Osteocyte (in vitro differentiated cells): ENCODE results near the gene PKD2. TPM values are rescaled to one million over a fixed set of nuclear protein-coding genes. Genes with fewer than 3 reads are reported as not detected.
"Not testable (repeated sequence)": the region's sequence is repeated elsewhere in the genome, so short reads cannot be mapped to it uniquely, and the experiment has no call there.

Experiments used
- DNase-seq: peaks from one replicate; pipeline ENCODE4 v3.0.0; 2021; ENCODE audit warnings: mixed read lengths; ENCODE audit not compliant: unreplicated experiment; ENCODE audit errors: extremely low spot score
- H3K27ac Mint-ChIP-seq: one replicate; pipeline ENCODE4 v1.8.0; 2021; ENCODE audit warnings: mild to moderate bottlenecking, mixed read lengths; ENCODE audit not compliant: unreplicated experiment
- H3K27me3 Mint-ChIP-seq: one replicate; pipeline ENCODE4 v1.8.0; 2021; ENCODE audit warnings: mixed read lengths; ENCODE audit not compliant: unreplicated experiment
- H3K36me3 Mint-ChIP-seq: one replicate; pipeline ENCODE4 v1.8.0; 2021; ENCODE audit warnings: mixed read lengths; ENCODE audit not compliant: unreplicated experiment
- H3K4me1 Mint-ChIP-seq: one replicate; pipeline ENCODE4 v1.8.0; 2021; ENCODE audit warnings: mixed read lengths; ENCODE audit not compliant: unreplicated experiment
- H3K4me3 Mint-ChIP-seq: one replicate; pipeline ENCODE4 v1.8.0; 2021; ENCODE audit warnings: mild to moderate bottlenecking, moderate library complexity, mixed read lengths; ENCODE audit not compliant: unreplicated experiment
- H3K9me3 Mint-ChIP-seq: one replicate; pipeline ENCODE4 v1.8.0; 2021; ENCODE audit warnings: mixed read lengths; ENCODE audit not compliant: unreplicated experiment
- total RNA-seq: library from RNA; stranded (reverse); gene quantifications from 2 replicates; pipeline ENCODE4 v1.2.1, GENCODE V29; 2021
- TF ChIP-seq, protein P1 (sequence below): fragments of 200-600 bp; sonication (generic); IDR thresholded peaks from 2 replicates; pipeline ENCODE4 v1.5.0; 2021; ENCODE audit warnings: antibody characterized with exemption, mild to moderate bottlenecking, moderate library complexity

Gene PKD2
- total RNA-seq, 1 donor from 2014 or later = 54.7 TPM

DNA sequence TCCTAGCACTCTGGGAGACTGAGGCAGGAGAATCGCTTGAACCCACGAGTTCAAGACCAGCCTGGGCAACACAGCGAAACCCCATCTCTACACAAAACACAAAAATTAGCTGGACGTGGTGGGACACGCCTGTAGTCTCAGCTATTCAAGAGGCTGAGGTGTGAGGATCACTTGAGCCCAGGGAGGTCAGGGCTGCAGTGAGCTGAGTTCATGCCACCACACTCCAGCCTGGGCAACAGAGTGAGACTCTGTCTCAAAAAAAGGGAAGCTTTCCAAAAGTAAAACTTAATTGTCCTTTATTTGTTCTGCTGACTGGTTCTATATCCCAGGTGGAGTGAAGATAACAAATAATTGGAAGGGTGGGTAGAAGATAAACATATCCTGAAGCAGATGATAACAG, 105.4 kb downstream of the PKD2 start:
- H3K27ac Mint-ChIP-seq = no peak overlapping the region
- DNase-seq = no peak
- no peak overlapping the region for H3K4me3 Mint-ChIP-seq
- peaks cover 1% of the 10 kb centered on the region for H3K4me1 Mint-ChIP-seq
- no peaks in the 10 kb centered on the region for H3K36me3 Mint-ChIP-seq
- H3K9me3 Mint-ChIP-seq = no peaks in the 10 kb centered on the region
- TF ChIP-seq, protein P1, sequence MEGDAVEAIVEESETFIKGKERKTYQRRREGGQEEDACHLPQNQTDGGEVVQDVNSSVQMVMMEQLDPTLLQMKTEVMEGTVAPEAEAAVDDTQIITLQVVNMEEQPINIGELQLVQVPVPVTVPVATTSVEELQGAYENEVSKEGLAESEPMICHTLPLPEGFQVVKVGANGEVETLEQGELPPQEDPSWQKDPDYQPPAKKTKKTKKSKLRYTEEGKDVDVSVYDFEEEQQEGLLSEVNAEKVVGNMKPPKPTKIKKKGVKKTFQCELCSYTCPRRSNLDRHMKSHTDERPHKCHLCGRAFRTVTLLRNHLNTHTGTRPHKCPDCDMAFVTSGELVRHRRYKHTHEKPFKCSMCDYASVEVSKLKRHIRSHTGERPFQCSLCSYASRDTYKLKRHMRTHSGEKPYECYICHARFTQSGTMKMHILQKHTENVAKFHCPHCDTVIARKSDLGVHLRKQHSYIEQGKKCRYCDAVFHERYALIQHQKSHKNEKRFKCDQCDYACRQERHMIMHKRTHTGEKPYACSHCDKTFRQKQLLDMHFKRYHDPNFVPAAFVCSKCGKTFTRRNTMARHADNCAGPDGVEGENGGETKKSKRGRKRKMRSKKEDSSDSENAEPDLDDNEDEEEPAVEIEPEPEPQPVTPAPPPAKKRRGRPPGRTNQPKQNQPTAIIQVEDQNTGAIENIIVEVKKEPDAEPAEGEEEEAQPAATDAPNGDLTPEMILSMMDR = no peak
- no peaks in the 10 kb centered on the region for H3K27me3 Mint-ChIP-seq

DNA sequence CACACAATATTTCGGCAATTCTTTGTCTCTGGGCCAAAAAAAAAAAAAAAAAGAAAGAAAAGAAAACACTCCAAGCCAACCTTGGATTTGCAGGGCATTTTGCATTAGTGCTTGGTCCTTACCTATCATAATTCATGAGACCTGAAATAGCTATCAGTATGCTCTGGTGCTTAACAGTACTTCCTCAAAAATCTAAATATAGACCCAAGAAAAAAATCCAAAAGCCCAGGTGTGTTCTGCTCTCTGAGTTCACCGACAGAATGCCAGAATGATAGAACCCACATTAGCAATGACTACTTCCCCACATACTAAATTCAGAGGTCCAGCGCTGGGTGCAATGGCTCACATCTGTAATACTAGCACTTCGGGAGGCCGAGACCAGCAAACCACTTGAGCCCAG, 108.2 kb downstream of the PKD2 start:
- H3K27ac Mint-ChIP-seq = no peak overlapping the region
- TF ChIP-seq, protein P1 = no peak
- no peaks in the 10 kb centered on the region for H3K4me1 Mint-ChIP-seq
- no peaks in the 10 kb centered on the region for H3K27me3 Mint-ChIP-seq
- H3K36me3 Mint-ChIP-seq = peaks cover 3% of the 10 kb centered on the region
- peaks cover 15% of the 10 kb centered on the region for H3K9me3 Mint-ChIP-seq
- no peak overlapping the region for H3K4me3 Mint-ChIP-seq
- DNase-seq = no peak

DNA sequence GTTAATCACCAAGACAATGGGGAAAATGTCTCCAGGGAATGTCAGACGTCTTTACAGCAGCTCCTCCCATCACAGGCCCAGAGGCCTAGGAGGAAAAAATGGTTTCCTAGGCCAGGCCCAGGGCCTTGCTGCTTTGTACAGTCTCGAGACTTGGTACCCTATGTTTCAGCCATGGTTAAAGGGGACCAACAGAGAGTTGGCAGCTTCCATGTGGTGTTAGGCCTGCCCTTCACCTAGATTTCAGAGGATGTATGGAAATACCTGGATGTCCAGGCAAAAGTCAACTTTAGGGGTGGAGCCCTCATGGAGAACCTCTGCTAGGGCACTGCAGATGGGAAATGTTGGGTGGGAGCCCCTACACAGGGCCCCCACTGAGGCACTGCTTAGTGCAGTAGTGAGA, 112.5 kb downstream of the PKD2 start:
- DNase-seq = no peak
- Mint-ChIP-seq H3K27me3 (no peaks in the 10 kb centered on the region), H3K9me3 (peaks cover 22% of the 10 kb centered on the region), H3K27ac (no peak overlapping the region), H3K36me3 (peaks cover 5% of the 10 kb centered on the region), H3K4me1 (no peaks in the 10 kb centered on the region), H3K4me3 (no peak overlapping the region)
- TF ChIP-seq, protein P1 = no peak

DNA sequence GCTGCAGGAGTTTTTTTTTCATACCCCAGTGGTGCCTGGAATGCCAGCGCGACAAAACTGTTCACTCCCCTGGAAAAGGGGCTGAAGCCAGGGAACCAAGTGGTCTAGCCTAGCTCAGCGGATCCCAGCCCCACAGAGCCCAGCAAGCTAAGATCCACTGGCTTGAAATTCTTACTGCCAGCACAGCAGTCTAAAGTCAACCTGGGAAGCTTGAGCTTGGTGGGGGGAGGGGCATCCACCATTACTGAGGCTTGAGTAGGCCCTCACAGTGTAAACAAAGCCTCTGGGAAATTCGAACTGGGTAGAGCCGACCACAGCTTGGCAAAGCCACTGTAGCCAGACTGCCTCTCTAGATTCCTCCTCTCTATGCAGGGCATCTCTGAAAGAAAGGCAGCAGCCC, 114.8 kb downstream of the PKD2 start:
- H3K4me3 Mint-ChIP-seq, H3K36me3 Mint-ChIP-seq, DNase-seq, H3K27me3 Mint-ChIP-seq, H3K27ac Mint-ChIP-seq, H3K4me1 Mint-ChIP-seq: not testable (repeated sequence)
- H3K9me3 Mint-ChIP-seq = peaks cover 29% of the 10 kb centered on the region

Other genes with a start within 250 kb of the PKD2 start
- not detected in 2 replicates for gene IBSP, start 208.1 kb upstream of the PKD2 start, total RNA-seq
- not detected in 2 replicates for gene MEPE, start 174.7 kb upstream of the PKD2 start, total RNA-seq
- gene SPP1, start 31.9 kb upstream of the PKD2 start, total RNA-seq = 5.6 and 6.5 TPM in 2 replicates
- 0.24 TPM in 1 of 2 replicates, not detected in the other for gene ABCG2, start 151.0 kb downstream of the PKD2 start, total RNA-seq